GM12878 (cell line): ENCODE measurements around the gene BSX. TPM values are rescaled to one million over a fixed set of nuclear protein-coding genes. Genes with fewer than 3 reads are reported as not detected.

Experiments used
- ATAC-seq: fragments of 200-7000 bp; cut with Tn5 transposase; 3 replicates; pipeline ENCODE4 v1.9.1; 2020; ENCODE audit warnings: mild to moderate bottlenecking, moderate library complexity
- BruUV-seq: library from RNA; stranded (reverse); fragments of 400-500 nt; replicated peaks from 2 replicates; lab custom pipeline; 2021; lab: Mats Ljungman, UMichigan
- CTCF ChIA-PET: fragments of 300-600 bp; sonication (Branson Sonifier 250); formaldehyde crosslinking; extraction: SDS; loops from one replicate; lab custom pipeline; 2021; ENCODE audit warnings: inconsistent platforms; lab: Yijun Ruan, JAX
- POLR2A ChIA-PET: fragments of 350-600 bp; formaldehyde crosslinking; extraction: SDS; loops from one replicate; lab custom pipeline; 2021; ENCODE audit warnings: inconsistent platforms; lab: Charles Lee
- RAD21 ChIA-PET: fragments of 300-600 bp; sonication (Branson Sonifier 250); formaldehyde crosslinking; loops from one replicate; lab custom pipeline; 2023; ENCODE audit warnings: antibody characterized with exemption; ENCODE audit not compliant: unreplicated experiment; lab: Charles Lee
- SMC1A ChIA-PET: fragments of 300-600 bp; sonication (Branson Sonifier 250); formaldehyde crosslinking; loops from one replicate; lab custom pipeline; 2023; ENCODE audit not compliant: unreplicated experiment, uncharacterized antibody; lab: Charles Lee
- DNase-seq: peaks from one replicate; pipeline ENCODE4 v3.0.0-alpha.2; 2011; ENCODE audit warnings: low read depth, low spot score
- FAIRE-seq: peaks from 3 replicates; lab custom pipeline; 2011; peaks lifted over from hg19 to GRCh38; lab: Jason Lieb, UNC
- H2AFZ ChIP-seq: 2 replicates; pipeline ENCODE4 v1.6.0; 2011; ENCODE audit warnings: low read depth, low read length, control low read depth; ENCODE audit not compliant: control insufficient read depth
- H3K27ac ChIP-seq: 2 replicates; pipeline ENCODE4 v1.5.1; 2011; ENCODE audit warnings: control low read depth; ENCODE audit not compliant: control insufficient read depth, insufficient read depth
- H3K27me3 ChIP-seq, 2 experiments: replicated peaks in 1 of 2; 2 replicates each; pipeline versions ENCODE4 v1.6.0 to v1.6.1; 2011; ENCODE audit warnings: low read length in 1 of 2; ENCODE audit not compliant: control insufficient read depth in 2 of 2, insufficient read depth in 2 of 2
- H3K36me3 ChIP-seq, 2 experiments: 2 replicates each; pipeline ENCODE4 v1.5.1; 2011; ENCODE audit warnings: low read length in 1 of 2; ENCODE audit not compliant: control insufficient read depth in 2 of 2, insufficient read depth in 2 of 2
- H3K4me1 ChIP-seq: 2 replicates; pipeline ENCODE4 v1.6.1; 2011; ENCODE audit warnings: mild to moderate bottlenecking, low read length, moderate library complexity, mixed read lengths; ENCODE audit not compliant: control insufficient read depth, insufficient read depth
- H3K4me2 ChIP-seq: 2 replicates; pipeline ENCODE4 v1.6.0; 2011; ENCODE audit warnings: control low read depth; ENCODE audit not compliant: control insufficient read depth, insufficient read depth
- H3K4me3 ChIP-seq: fragments of 200-600 bp; sonication (generic); 2 replicates; pipeline ENCODE4 v1.5.1; 2016
- H3K79me2 ChIP-seq: 2 replicates; pipeline ENCODE4 v1.6.0; 2011; ENCODE audit warnings: low read length; ENCODE audit not compliant: control insufficient read depth, insufficient read depth
- H3K9ac ChIP-seq: 2 replicates; pipeline ENCODE4 v1.8.0; 2011; ENCODE audit warnings: low read length, control low read depth, mixed read lengths; ENCODE audit not compliant: control insufficient read depth, insufficient read depth
- H3K9me3 ChIP-seq: replicated peaks from 3 replicates; pipeline ENCODE4 v1.5.1; 2011; ENCODE audit warnings: mild to moderate bottlenecking, low read length; ENCODE audit not compliant: control insufficient read depth, insufficient read depth
- H4K20me1 ChIP-seq: 2 replicates; pipeline ENCODE4 v1.6.0; 2011; ENCODE audit not compliant: control insufficient read depth, insufficient read depth
- ASH2L ChIP-seq: fragments of 300-600, 200-600 bp; sonication (generic); IDR thresholded peaks from 2 replicates; pipeline ENCODE4 v1.6.1; 2017; ENCODE audit warnings: low read depth, mild to moderate bottlenecking, borderline replicate concordance
- CBFB ChIP-seq: IDR thresholded peaks from 2 replicates; pipeline ENCODE4 v1.6.1; 2016; ENCODE audit warnings: antibody characterized with exemption, low read depth
- E4F1 ChIP-seq: fragments of 450-650 bp; IDR thresholded peaks from 2 replicates; pipeline ENCODE4 v1.6.1; 2018; ENCODE audit warnings: borderline replicate concordance, mild to moderate bottlenecking; ENCODE audit not compliant: partially characterized antibody
- FOXM1 ChIP-seq: IDR thresholded peaks from 2 replicates; pipeline ENCODE4 v1.6.1; 2012; ENCODE audit warnings: low read depth, mild to moderate bottlenecking, inconsistent platforms, low read length, moderate library complexity
- LARP7 ChIP-seq: fragments of 450-650 bp; IDR thresholded peaks from 2 replicates; pipeline ENCODE4 v1.6.1; 2017; ENCODE audit warnings: mild to moderate bottlenecking
- NFXL1 ChIP-seq: fragments of 450-650 bp; IDR thresholded peaks from 2 replicates; pipeline ENCODE4 v1.6.1; 2017; ENCODE audit warnings: antibody characterized with exemption, mild to moderate bottlenecking, borderline replicate concordance
- RCOR1 ChIP-seq: conservative IDR thresholded peaks from 2 replicates; pipeline ENCODE4 v1.6.1; 2012; ENCODE audit warnings: low read depth, low read length, improper control_type of control experiment
- SREBF2 ChIP-seq: IDR thresholded peaks from 2 replicates; pipeline ENCODE4 v1.6.1; 2012; ENCODE audit warnings: mild to moderate bottlenecking, low read length
- STAT1 ChIP-seq: fragments of 450-650 bp; conservative IDR thresholded peaks from 2 replicates; pipeline ENCODE4 v1.6.1; 2014; ENCODE audit warnings: antibody characterized with exemption, mild to moderate bottlenecking
- TBL1XR1 ChIP-seq: IDR thresholded peaks from 2 replicates; pipeline ENCODE4 v1.6.1; 2012; ENCODE audit warnings: low read depth, low read length, improper control_type of control experiment
- ZBTB40 ChIP-seq: fragments of 450-650 bp; IDR thresholded peaks from 2 replicates; pipeline ENCODE4 v1.6.1; 2016; ENCODE audit warnings: mild to moderate bottlenecking, moderate library complexity, borderline replicate concordance
- WGBS: methylation state at CpG from one replicate; pipeline ENCODE4 v1.1.6; 2016; ENCODE audit warnings: low lambda C conversion rate; ENCODE audit not compliant: insufficient replicate concordance, insufficient coverage; ENCODE audit errors: missing lambda C conversion rate; 5-methylcytosine and 5-hydroxymethylcytosine counted together
- in situ Hi-C: fragments of 300-500 bp; cut with MboI; formaldehyde crosslinking; loops from 9 replicates; pipeline ENCODE4 v1.14.3; 2018; ENCODE audit warnings: mixed read lengths
- intact Hi-C: fragments of 100-400 bp; cut with micrococcal nuclease; formaldehyde crosslinking; loops from one replicate; pipeline ENCODE4 v1.14.2; 2022; ENCODE audit not compliant: unreplicated experiment
- polyA plus RNA-seq, 11 experiments: library from polyadenylated mRNA; depleted of rRNA in 4 of 11; unstranded in 6 of 11; stranded (reverse) in 5 of 11; fragments of >200 nt; fragmentation: Nextera tagmentation in 4 of 11; fragmentation: Illumina TruSeq in 1 of 11; extraction: Ambion mirVana in 4 of 11; extraction: Trizol in 1 of 11; gene quantifications; 1 replicate in 1 of 11; 2 replicates in 10 of 11; pipeline versions ENCODE4 v1.2.1 to v1.2.3, GENCODE V29; 2011 to 2016; ENCODE audit warnings: inconsistent platforms in 2 of 11, missing spikeins in 2 of 11, low read depth in 1 of 11
- total RNA-seq, 4 experiments: library from RNA; depleted of rRNA in 3 of 4; stranded (reverse); fragments of >200 nt in 3 of 4; fragmentation: Illumina TruSeq in 1 of 4; extraction: Trizol in 1 of 4; gene quantifications; 2 replicates each; pipeline versions ENCODE4 v1.2.1 to v1.2.3, GENCODE V29; 2013 to 2021

The BSX gene
- total and polyA plus RNA-seq, 10 of the 15 experiments (the other 5 are each of a cell fraction or from before 2014, with no cell fraction given): not detected

- TF ChIP-seq CBFB (no peak), E4F1 (no peak), STAT1 (no peak), ZBTB40 (no peak)
Observed at GRCh38 chr11:122976061-122976733, 5.4 kb downstream of the BSX start (continued).

- SMC1A ChIA-PET: no interaction called here
Observed at GRCh38 chr11:122963961-122964360, 17.7 kb downstream of the BSX start.

More at GRCh38 chr11:122963961-122964360, 17.7 kb downstream of the BSX start:
- H3K4me3 ChIP-seq: no peak overlapping the region
- FAIRE-seq (no peak), DNase-seq (no peak), ATAC-seq (no peak)
- H3K27me3 ChIP-seq: no peaks in the 10 kb centered on the region; a peak in 1 of 4 replicates
- H3K4me2 ChIP-seq: no peak overlapping the region
- in situ Hi-C loops: no loop called here
- H3K9me3 ChIP-seq: no peaks in the 10 kb centered on the region
- no peak overlapping the region for H3K9ac ChIP-seq
- H3K79me2 ChIP-seq: no peaks in the 10 kb centered on the region
- RAD21 ChIA-PET: no interaction called here
- POLR2A ChIA-PET: no interaction called here
- no peaks in the 10 kb centered on the region for H3K36me3 ChIP-seq
- WGBS: 45% methylated on average over 4 of the region's 4 CpGs
- CTCF ChIA-PET: interaction anchor here (0.7 to 0.9 kb wide), 3 partner anchors 44 to 59 kb away, joined by 3 read pairs; no protein-coding TSS in a partner anchor
- H4K20me1 ChIP-seq: no peaks in the 10 kb centered on the region
- H3K4me1 ChIP-seq: no peaks in the 10 kb centered on the region
- no peak for TF ChIP-seq ASH2L
- no peak for TF ChIP-seq NFXL1
- no peak for TF ChIP-seq RCOR1
- no peak for TF ChIP-seq LARP7
- no peak for TF ChIP-seq SREBF2
- no peak for TF ChIP-seq FOXM1
- no peak for TF ChIP-seq TBL1XR1
- TF ChIP-seq, all 136 proteins: peak for 0
- no TSS peak for BruUV-seq
- intact Hi-C loops: no loop called here
- Histone ChIP-seq H3K27ac (no peak overlapping the region), H2AFZ (no peak overlapping the region)
